Neural crest cell (in vitro differentiated cells): ENCODE data around the gene CSMD2. TPM values are rescaled to one million over a fixed set of nuclear protein-coding genes. Genes with fewer than 3 reads are reported as not detected.

ENCODE experiments used
- DNase-seq: peaks from one replicate; pipeline ENCODE4 v3.0.0; 2021; ENCODE audit warnings: low read depth, mixed read lengths, low spot score
- H3K27ac Mint-ChIP-seq: one replicate; pipeline ENCODE4 v1.8.0; 2021; ENCODE audit warnings: mild to moderate bottlenecking, mixed read lengths; ENCODE audit not compliant: unreplicated experiment
- H3K27me3 Mint-ChIP-seq: 2 replicates; pipeline ENCODE4 v1.8.0; 2021; ENCODE audit warnings: low read depth, mild to moderate bottlenecking, mixed read lengths
- H3K36me3 Mint-ChIP-seq: 2 replicates; pipeline ENCODE4 v1.8.0; 2021; ENCODE audit warnings: low read depth, mild to moderate bottlenecking, mixed read lengths
- H3K4me1 Mint-ChIP-seq: 2 replicates; pipeline ENCODE4 v1.8.0; 2021; ENCODE audit warnings: mixed read lengths
- H3K4me3 Mint-ChIP-seq: one replicate; pipeline ENCODE4 v1.8.0; 2021; ENCODE audit warnings: mild to moderate bottlenecking, mixed read lengths
- H3K9me3 Mint-ChIP-seq: 2 replicates; pipeline ENCODE4 v1.8.0; 2021; ENCODE audit warnings: mixed read lengths
- total RNA-seq: library from RNA; stranded (reverse); gene quantifications from 2 replicates; pipeline ENCODE4 v1.2.1, GENCODE V29; 2021
- TF ChIP-seq, protein P1 (sequence below): fragments of 200-600 bp; sonication (generic); conservative IDR thresholded peaks from 2 replicates; pipeline ENCODE4 v1.5.0; 2021; ENCODE audit warnings: antibody characterized with exemption, mild to moderate bottlenecking

The CSMD2 gene
- total RNA-seq, 1 donor from 2014 or later, result 0.40 TPM

- TF ChIP-seq, protein P1, sequence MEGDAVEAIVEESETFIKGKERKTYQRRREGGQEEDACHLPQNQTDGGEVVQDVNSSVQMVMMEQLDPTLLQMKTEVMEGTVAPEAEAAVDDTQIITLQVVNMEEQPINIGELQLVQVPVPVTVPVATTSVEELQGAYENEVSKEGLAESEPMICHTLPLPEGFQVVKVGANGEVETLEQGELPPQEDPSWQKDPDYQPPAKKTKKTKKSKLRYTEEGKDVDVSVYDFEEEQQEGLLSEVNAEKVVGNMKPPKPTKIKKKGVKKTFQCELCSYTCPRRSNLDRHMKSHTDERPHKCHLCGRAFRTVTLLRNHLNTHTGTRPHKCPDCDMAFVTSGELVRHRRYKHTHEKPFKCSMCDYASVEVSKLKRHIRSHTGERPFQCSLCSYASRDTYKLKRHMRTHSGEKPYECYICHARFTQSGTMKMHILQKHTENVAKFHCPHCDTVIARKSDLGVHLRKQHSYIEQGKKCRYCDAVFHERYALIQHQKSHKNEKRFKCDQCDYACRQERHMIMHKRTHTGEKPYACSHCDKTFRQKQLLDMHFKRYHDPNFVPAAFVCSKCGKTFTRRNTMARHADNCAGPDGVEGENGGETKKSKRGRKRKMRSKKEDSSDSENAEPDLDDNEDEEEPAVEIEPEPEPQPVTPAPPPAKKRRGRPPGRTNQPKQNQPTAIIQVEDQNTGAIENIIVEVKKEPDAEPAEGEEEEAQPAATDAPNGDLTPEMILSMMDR, result no peak
- no peaks in the 10 kb centered on the region for H3K36me3 Mint-ChIP-seq
- no peak for DNase-seq
- no peaks in the 10 kb centered on the region for H3K4me1 Mint-ChIP-seq
- no peak overlapping the region for H3K4me3 Mint-ChIP-seq
- no peak overlapping the region for H3K27ac Mint-ChIP-seq
- H3K9me3 Mint-ChIP-seq, result no peaks in the 10 kb centered on the region
- H3K27me3 Mint-ChIP-seq, result peaks cover 5% of the 10 kb centered on the region
These were observed 421.6 kb downstream of the CSMD2 start for GRCh38 chr1:33743221-33743998.

- Mint-ChIP-seq H3K9me3 (no peaks in the 10 kb centered on the region), H3K27ac (no peak overlapping the region), H3K4me1 (no peaks in the 10 kb centered on the region), H3K36me3 (no peaks in the 10 kb centered on the region), H3K4me3 (no peak overlapping the region), H3K27me3 (peaks cover 7% of the 10 kb centered on the region)
- TF ChIP-seq, protein P1, result no peak
- no peak for DNase-seq
These were observed 422.4 kb downstream of the CSMD2 start for GRCh38 chr1:33742663-33743062.

DNA sequence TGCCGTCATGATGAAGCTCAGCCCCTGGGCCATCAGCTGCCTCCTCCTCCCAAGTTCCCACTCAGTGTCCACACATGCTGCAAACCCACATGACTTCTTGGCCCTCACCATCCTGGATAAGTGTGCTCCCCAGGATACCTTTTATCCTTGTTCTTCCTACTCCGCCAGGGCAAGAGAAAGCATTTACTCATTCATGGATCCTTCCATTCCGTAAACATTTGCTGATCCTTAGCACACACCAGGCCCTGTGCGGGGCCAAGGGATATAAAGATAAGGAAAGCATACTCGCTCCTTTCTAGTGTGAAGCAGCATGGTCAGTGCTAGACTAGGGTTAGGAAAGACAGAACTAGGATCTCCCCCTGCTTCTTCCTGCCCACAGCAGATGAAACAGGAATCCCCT, 423.3 kb downstream of the CSMD2 start:
- H3K27ac Mint-ChIP-seq, result no peak overlapping the region
- H3K9me3 Mint-ChIP-seq, result no peaks in the 10 kb centered on the region
- no peak overlapping the region for H3K4me3 Mint-ChIP-seq
- TF ChIP-seq, protein P1, result no peak
- peaks cover 7% of the 10 kb centered on the region for H3K27me3 Mint-ChIP-seq
- H3K36me3 Mint-ChIP-seq, result no peaks in the 10 kb centered on the region
- H3K4me1 Mint-ChIP-seq, result no peaks in the 10 kb centered on the region
- DNase-seq, result no peak

- Mint-ChIP-seq H3K4me3 (no peak overlapping the region), H3K27ac (no peak overlapping the region), H3K4me1 (no peaks in the 10 kb centered on the region), H3K9me3 (no peaks in the 10 kb centered on the region), H3K27me3 (peaks cover 4% of the 10 kb centered on the region), H3K36me3 (no peaks in the 10 kb centered on the region)
- TF ChIP-seq, protein P1, result no peak
- no peak for DNase-seq
These were observed 424.8 kb downstream of the CSMD2 start for GRCh38 chr1:33740040-33740744.

- TF ChIP-seq, protein P1, result no peak
- Mint-ChIP-seq H3K9me3 (no peaks in the 10 kb centered on the region), H3K36me3 (no peaks in the 10 kb centered on the region), H3K27ac (no peak overlapping the region), H3K4me1 (no peaks in the 10 kb centered on the region), H3K27me3 (peaks cover 8% of the 10 kb centered on the region), H3K4me3 (no peak overlapping the region)
- no peak for DNase-seq
These were observed 426.1 kb downstream of the CSMD2 start for GRCh38 chr1:33738976-33739375.
